ENCODE measurements around the gene PTPN23.

The PTPN23 gene

DNA sequence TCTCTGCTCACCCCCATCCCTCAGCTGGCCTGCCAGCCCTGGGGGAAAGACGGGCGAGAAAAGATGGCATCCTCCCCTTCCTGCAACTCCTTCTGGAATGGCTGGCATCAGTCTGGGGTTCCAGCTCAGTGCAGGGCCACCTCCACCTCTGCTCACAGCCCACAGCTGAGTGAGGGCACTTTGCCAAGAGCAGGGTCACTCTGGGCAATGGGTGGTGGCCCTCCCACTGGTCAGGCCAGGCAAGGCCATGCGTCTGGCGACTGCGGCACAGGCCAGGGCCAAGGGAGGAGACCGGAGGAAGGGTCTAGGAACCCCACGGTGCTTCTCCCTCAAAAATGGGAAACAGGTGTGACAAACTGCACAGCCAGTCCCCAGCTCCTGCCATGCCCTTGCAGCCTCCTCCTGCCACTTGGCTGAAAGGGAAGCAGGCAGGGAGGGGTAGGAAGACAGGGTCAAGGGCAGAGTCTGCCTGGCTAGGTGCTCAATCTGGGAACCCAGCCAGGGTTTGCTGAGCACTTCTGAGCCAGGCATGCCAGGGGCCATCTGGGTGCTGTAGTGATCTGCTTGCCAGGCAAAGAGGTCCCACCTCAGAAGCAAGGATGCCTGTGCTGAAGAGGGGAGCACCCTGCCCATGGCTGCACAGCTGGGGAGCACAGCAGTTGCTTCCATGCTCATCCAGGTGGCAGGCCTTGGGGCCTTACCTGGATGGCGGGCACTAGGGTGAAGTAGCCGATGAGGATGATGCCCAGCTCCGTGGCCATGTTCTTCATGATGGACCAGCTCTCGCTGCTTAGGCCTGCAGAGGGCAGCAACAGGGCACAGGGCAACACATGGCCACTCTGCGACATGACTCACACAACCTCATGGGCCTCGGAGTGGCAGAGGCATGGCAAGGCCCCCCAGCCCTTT, 41.2 kb downstream of the PTPN23 start:
- peak; percentile 4 for DNase-seq

DNA sequence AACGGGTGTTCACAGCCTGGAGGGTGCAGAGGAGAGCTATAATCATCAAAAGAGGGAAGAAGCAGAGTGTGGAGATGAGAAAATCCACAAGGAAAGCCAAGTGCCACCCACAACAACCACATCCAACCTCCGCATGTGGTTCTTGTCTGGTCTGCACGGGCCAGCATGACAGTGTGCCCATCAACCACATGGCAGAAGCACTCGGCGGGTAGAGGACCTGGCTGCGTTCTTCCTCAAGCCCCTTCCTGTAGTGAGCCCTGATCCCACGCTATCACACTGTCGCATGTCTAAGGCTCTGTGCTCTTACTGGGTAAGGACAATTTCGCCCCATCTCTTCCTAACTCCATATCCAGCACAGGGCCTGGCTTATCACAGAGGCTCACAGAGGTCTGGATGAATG, 41.9 kb downstream of the PTPN23 start:
- DNase-seq, result no peak

DNA sequence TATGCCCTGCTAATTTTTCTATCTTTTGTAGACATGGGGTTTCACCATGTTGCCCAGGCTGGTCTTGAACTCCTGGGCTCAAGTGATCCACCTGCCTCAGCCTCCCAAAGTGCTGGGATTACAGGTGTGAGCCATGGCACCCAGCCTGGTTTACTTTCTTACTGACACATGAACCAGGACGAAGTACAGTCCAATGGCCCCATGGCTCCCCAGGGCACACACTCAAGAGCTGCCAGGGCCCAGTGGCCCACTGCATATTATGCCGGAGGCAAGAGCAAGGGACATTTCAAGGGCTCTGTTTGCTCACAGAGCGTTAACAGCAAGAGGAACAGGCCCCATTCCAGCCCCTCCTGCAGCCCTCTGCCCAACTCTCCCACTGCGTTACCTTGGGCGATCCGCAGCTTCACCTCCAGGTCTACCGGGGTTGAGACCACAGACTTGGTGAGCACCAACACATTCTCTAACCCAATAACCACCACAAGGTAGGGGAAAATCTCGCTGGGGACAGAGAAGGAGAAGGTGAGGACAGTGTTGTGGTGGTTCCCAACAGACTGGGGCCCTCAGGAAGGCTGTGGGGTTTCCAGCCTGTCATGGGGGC, 42.8 kb downstream of the PTPN23 start:
- no peak for DNase-seq

DNA sequence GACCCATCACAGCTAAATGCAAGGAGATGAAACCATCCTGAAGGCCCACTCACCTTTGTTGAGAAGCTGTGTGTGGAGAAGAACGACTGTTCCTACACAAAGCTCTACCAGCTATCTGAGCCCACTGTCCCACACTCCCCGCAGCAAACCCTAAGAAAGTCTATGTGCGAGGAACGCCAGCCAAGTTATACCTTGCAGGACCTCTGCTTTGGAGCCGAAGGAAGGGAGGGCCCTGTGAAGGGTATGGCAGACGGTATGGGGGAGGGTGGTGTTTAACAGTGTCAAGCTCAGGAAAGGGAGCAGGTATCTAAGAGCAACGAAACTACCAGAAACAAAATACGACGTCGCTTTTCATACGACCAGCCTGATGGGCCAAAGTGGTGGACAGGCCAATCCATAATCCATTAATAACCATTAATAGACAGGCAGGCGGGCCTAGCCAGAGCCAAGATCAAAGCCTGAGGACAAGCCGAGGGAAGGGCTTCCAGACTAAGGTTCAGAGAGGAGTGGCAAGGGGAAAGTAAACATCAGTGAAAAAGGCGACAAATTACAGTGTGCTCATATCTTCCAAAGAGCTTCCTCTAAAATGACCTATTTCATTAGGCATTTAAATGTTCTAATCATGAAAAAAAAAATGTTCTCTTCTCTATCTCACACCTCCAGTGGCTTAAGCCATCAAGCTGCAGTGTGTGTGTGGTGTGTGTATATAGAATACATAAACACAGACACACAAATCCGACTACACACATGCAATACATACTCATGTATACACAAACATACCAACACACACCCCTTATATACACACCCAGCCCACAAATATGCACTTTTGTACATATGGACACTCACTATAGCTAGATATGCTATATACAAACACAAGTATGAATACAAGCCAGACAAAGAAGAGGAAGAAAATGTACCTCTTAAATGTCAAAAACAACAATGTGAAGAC, 43.9 kb downstream of the PTPN23 start:
- DNase-seq, result no peak

DNA sequence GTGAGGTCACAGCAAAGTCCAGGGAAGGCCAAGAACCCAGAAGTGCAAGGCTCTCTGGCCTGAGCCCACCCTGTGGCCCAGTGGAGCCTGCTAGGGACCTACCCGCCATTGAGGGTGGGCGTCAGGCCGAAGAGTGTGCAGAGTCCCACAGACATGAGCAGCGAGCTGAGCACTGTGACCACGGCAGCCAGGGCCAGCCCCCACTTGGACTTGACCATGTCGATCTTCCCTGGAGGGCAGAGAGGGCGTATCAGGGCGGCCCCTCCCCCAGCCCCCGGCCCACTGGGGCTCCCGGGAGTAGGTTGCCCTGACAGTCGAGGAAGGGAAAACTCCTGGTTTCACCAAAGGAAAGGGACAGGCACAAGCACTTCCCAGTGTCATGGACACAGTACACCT, 44.6 kb downstream of the PTPN23 start:
- no peak for DNase-seq

DNA sequence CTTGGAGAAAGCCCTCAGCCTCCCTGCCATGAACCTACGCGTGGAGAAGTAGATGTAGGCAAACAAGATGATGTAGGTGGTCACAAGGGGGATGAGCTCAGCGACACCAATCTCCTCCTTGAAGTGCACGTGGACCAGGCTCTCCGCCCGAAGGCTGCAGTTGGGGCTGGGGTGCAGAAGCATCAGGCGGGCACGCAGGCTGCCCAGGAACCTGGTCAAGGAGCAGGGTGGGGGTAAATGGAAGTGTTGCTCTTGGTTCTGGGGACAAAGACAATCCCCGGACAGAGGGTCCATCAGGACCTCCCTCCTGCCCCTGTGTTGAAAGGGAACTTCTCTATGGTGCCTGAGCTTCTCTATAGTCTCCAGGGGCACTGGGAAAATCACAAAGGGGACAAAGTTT, 45.1 kb downstream of the PTPN23 start:
- DNase-seq, result no peak

DNA sequence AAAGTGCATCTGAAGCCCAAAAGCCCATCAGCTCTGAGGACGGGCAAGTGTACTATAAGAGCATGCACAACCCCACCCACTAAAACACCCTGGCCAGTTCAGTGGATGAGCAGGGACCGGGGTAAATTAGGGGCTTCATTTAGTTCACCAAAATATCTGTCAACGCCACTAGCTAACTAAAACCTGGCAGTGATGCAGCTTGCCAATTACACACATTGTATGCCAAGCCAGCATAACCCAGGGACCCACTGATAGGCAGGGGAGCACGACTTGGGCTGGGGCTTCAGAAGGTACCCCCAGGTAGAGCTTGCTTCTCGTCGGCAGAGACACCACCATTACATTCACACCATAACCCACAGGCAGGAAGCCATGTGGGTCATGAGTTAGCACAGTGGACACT, 47.0 kb downstream of the PTPN23 start:
- DNase-seq, result no peak

DNA sequence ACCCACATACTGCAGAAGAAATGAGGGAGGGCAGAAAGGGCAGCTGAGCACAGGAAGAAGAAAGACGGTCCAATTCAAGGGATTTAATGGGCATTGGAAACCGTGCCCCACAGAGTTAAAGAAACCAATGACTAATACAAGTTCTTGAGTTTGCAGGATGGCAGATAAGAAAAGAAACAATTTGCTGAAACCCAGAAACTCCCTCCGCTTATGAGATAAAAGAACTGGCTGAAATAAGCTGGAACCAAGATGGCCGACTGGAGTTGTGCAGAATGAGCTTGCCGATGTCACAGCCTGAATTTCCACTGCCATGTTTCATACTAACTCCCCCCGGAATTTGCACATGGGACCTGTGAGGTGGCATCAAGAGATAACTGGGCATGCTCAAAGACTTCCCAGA, 47.8 kb downstream of the PTPN23 start:
- no peak for DNase-seq

DNA sequence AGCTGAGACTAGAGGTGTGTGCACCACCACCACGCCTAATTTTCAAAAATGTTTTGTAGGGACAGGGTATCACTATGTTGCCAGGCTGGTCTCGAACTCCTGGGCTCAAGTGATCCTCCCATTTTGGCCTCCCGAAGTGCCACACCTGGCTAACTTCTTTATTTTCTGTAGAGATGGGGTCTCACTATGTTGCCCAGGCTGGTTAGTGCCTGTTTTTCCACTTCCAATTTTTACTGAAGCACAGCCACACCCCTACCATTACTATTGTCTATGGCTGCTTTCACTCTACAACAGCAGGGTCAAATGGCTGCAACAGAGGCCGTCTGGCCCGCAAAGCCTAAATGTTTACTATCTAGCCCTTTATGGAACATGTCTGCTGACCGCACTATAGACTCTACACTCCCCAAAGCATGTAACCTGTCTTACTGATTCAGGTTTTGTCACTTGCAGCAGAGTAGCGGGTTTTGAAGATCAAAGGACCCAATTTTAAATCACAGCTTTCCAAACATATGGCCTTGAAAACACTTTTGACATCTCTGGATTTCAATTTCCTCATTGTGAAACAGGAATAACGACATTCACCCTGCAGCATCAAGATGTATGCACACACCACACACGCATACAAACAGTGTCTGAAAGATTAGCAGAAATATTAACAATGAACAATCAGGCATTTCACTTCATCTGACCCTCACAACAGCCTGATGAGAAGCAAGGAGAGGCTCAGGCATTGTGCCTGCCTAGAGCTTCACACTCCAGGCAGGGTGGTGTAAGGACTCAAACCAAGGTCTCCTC, 48.9 kb downstream of the PTPN23 start:
- DNase-seq, result no peak

DNA sequence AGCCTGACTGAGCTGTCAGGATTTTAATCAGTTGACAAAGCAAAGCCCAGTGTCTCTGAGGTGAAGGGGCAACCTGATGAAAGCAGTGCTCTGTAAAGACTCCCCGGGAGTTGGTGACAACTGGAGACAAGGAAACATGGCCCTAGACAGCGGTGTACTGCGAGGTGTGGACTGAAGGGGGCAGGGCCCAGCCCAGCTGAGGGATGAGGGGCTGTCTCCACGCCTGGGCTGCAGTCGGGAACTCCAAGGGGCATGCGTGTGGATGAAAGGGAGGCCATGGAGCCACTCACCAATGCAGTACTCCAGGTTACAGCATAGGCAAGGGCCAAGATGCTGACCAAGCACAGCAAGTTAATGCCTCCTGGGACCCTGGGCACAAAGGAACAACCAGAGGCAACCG, 49.8 kb downstream of the PTPN23 start:
- no peak for DNase-seq

DNA sequence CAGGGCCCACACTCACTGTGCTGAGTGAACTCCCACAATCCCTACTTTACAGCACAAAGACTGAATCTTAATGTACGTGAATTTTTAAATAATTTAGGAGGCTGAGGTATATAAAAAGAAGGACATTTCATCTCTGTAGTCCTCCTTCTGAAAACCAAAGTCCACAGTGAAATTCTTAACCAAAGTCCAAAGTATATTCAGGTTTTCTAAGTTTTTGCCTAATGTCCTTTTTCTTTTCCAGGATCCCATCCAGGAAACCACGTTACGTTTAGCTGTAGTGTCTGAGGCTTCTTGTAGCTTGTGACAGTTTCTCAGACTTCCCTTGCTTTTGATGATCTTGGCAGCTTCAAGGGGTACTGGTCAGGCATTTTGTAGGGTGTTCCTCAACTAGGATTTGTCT, 50.4 kb downstream of the PTPN23 start:
- no peak for DNase-seq

DNA sequence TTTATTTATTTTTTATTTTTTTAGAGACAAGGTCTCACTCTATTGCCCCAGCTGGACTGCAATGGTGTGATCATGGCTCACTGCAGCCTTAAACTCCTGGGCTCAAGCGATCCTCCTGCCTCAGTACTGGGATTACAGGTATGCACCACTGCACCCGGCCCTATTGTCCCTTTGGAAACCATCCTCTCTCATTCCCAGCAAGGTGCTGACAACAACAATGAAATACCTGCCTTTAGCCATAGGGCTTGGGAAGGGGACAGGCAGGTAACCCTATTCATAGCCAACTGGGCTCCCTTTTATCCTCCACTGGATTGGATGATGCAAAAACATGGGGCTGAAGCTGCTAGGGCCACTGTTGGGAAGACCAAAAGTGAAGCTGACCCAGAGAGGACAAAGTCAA, 51.9 kb downstream of the PTPN23 start:
- no peak for DNase-seq

DNA sequence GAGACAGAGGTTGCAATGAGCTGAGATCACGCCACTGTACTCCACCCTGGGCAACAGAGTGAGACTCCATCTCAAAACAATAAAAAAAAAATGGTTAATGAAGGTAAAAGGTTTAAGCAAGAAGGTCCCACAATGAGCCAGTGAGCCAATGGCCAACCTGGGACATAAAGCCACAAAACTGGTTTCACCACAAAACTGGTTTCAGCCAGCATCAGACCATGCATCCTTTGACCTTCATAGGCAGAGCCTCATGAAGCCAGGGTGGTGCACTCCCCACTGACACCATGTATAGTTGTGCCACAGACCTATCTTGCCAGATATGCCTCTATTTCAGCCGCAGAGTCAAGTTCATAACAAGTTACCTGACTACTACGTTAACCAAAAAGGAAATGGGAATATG, 53.0 kb downstream of the PTPN23 start:
- DNase-seq, result no peak

DNA sequence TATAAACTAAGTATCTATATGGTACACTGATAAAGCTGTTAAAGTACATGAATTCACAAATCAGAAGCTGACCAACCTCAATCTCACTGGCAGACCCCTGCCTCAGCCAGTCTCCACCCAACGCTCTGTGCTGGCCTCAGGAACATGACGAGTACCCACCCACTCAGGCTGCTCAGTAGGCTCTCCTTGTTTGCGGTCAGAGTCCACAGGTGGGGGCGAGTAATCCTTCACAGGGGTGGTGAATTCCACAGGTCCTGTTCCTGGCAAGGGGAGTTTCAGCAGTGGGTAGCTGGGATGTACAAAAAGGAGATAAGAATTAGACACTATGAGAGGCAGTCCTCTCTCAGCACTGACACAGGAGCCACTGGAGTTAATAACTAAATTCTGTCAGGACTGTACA, 54.0 kb downstream of the PTPN23 start:
- no peak for DNase-seq

DNA sequence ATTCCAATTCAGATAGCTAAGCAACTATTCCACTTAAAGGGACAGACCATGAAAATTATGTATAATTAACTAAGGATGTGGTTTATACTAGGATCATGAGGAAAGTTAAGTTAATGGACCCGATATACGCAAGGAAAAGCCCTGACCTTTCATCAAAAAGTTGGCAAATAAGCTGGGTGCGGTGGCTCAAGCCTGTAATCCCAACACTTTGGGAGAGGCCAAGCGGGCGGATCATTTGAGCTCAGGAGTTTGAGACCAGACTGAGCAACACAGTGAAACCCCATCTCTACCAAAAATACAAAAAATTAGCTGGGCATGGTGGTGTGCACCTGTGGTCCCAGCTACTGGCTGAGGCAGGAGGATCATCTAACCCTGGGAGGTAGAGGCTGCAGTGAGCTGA, 55.4 kb downstream of the PTPN23 start:
- DNase-seq, result no peak

DNA sequence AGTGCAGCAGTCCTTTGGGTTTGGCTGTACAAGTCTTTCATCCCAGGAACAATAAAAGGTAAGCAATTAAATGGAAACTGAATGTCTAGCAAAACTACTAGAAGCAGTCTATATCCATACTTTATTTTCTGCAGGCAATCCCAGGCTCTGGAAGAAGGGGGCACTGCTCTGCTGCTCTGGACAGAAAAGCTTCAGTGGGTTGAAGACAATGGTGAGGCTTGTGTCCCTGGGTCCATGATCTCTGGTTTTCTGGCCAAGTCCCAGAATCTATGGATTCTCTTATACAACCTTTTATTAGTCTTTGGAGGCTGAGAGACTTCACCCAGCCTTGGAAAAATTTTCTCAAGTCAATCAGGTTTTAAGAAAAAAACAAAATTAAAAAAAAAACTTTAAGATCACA, 59.3 kb downstream of the PTPN23 start:
- DNase-seq, result no peak

DNA sequence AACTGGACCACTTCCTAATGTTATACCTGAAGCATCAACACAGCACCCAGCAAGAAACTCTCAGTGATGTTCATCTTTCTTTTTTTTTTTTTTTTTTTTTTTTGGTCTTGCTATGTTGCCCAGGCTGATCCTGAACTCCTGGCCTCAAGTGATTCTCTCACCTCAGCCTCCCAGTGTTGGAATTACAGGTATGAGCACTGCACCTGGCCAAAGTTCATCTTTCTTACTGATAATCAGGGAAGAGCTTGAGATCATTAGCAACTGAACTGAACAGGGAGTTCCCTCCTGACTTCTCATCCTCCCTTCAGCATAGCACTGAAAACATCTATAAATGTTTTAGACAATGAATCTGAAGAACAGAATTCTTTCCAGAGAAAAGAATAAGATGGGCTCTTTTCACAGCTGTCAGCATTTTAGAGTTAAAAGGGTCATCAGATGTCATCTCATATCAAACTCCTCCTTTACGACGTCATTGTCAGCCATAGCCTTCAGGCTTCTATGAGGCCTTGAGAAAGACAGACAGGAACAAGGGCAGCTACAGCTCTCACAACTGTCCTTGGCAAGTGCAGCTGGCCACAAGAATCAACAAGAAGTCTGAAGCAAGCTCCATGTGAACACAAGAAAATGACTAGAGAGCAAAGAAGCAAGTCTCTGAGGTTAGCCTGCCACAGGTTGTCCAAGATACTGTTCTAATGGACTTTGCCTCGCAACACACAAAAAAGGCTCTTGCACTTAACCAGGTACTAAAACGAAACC, 61.2 kb downstream of the PTPN23 start:
- DNase-seq, result no peak

DNA sequence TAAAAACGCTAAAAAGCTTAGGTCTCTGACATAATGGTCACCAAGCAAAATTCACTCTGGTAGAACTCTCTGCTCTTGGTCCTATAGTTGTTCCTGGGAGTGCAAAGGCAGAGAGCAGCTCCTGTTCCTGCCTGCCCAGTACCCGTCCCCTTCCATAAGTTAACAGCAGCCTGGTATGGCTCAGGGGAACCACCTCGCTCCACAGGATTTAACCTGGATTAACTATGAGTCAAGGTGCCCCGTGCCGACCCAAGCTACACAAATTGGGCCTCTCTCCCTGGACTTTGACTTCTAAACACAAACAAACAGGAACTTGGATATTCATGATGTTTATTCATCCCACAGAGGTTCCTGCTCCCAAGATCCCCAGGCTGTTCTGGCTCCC, 62.8 kb downstream of the PTPN23 start:
- DNase-seq, result no peak

DNA sequence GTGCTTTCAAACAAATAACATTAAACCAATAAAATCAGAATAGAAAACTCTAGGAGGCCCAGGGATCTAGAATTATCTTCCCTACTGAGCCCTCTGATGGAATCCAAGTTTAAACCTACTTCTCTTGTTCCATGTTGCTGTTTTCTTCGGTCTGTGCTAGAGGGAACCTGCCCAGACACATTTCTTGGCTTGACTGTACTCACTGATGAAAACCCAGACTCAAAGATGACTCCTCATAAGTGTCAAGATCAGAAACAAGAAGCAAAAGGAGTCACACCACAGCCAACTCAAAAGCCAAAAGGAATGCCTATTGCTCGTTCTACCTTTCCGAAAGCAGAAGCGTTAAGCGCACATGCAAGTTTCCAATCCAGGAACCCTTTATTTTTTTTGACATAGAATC, 63.3 kb downstream of the PTPN23 start:
- DNase-seq, result no peak

DNA sequence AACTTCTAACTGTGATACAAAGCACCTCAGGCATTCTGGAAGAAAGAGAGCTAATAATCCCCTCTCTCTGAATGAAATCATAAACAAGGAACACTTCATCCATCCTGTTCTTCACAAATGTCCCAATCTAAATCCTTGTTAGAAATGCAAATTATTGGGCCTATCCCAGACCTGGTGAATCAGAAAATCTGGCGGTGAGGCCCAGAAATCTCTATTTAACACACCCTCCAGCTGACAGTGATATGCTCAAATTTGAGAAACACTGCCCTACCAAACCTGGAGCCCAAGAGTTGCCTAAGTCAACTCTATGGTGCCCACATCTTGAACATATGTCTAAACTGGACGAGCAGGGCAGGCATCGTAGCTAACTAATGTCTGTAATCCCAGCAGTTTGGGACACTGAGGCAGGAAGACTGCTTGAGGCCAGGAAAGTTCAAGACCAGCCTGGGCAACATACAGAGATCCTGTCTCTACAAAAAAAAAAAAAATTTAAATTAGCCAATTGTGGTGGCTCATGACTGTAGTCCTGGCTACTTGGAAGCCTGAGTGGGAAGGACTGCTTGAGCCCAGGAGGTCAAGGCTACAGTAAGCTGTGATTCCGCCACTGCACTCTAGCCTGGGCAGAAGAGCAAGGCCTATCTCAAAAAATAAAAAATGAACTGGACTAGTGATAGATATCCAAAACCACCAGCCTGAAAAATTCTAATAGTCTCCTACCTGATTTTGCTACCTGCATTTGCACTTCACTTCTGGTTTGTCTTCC, 71.8 kb downstream of the PTPN23 start:
- no peak for DNase-seq

DNA sequence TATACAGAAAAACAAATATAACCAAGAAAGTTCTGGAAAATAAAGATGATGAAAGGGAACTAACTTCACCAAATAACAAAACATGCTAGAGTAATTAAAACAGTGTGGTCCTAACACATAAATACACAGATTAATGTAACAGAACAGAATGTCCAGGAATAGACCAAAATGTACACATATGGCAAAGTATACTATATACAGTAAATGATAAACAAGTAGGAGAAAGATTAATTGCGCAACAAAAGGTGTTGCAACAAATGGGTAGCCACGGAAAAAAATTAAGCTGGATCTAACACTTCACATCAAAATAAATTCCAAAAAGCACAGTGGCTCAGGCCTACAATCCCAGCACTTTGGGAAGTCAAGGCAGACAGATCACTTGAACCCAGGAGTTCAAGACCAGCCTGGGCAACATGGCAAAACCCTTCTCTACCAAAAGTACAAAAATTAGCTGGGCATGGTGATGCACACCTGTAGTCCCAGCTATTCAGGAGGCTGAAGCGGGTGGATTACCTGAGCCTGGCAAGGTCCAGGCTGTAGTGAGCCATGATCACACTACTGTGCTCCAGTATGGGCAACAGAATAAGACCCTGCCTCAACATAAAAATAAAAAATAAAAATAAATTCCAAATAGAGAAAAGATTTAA, 75.1 kb downstream of the PTPN23 start:
- DNase-seq, result no peak

Data from NCI-H345 (cell line).